Fibroblast of skin of abdomen (primary cell): ENCODE data around the gene ULK3.

Source experiments
- DNase-seq: peaks from one replicate; pipeline ENCODE4 v3.0.0-alpha.2; 2013

ULK3 gene

GRCh38 chr15:74798388-74799254, 44.3 kb downstream of the ULK3 start:
- DNase-seq, result no peak

GRCh38 chr15:74795966-74796625, 46.9 kb downstream of the ULK3 start:
- DNase-seq, result no peak

GRCh38 chr15:74794970-74795349, 48.0 kb downstream of the ULK3 start:
- no peak for DNase-seq

- no peak for DNase-seq
Measured at GRCh38 chr15:74794248-74794969, 48.5 kb downstream of the ULK3 start.

- DNase-seq, result no peak
Measured at GRCh38 chr15:74793135-74794028, 49.6 kb downstream of the ULK3 start.

- no peak for DNase-seq
Measured at GRCh38 chr15:74792227-74793016, 50.5 kb downstream of the ULK3 start.

GRCh38 chr15:74791667-74792066, 51.3 kb downstream of the ULK3 start:
- DNase-seq, result no peak

- no peak for DNase-seq
Measured at GRCh38 chr15:74791007-74791406, 51.9 kb downstream of the ULK3 start.

GRCh38 chr15:74790080-74790916, 52.7 kb downstream of the ULK3 start:
- peak; percentile 70 for DNase-seq

GRCh38 chr15:74789741-74790079, 53.2 kb downstream of the ULK3 start:
- no peak for DNase-seq

GRCh38 chr15:74789171-74789631, 53.8 kb downstream of the ULK3 start:
- no peak for DNase-seq

- no peak for DNase-seq
Measured at GRCh38 chr15:74788683-74789151, 54.2 kb downstream of the ULK3 start.

GRCh38 chr15:74788042-74788682, 54.8 kb downstream of the ULK3 start:
- DNase-seq, result no peak

- DNase-seq, result peak; percentile 60
Measured at GRCh38 chr15:74787251-74788041, 55.5 kb downstream of the ULK3 start.

- DNase-seq, result no peak
Measured at GRCh38 chr15:74786551-74787165, 56.3 kb downstream of the ULK3 start.
